Measurements from ENCODE around the gene MAGT1.
"Not testable (repeated sequence)": the region's sequence is repeated elsewhere in the genome, so short reads cannot be mapped to it uniquely, and the experiment has no call there.

MAGT1 gene

DNA sequence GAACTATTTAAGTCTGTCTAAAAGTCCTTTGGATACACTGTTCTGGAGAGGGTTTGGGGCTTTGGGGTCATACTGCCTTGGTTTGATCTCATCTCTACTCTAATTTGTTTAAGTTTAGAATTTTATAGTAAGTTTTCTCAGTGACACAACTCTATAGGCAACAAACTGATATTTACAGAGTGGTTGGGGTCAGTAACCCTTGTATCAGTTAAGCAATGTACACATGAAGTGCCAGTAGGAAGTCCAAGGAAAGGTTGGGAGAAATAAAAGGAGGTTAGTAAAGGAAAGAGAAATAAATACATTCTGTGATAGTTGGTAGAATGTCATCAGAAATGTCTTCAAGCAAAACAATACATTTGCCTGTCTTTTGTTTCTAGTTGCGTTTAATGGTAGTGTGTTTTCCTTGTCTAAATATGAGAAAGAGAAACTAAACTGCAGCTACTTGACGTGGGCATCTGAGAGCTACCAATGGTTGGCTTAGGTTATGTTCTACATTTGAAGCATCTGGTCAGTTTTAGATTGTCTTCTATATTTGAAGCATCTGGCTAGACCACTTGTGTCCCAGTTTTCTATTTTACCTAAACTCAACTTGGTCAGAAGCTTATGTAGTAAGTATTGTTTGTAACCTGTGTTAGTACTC, 22.2 kb upstream of the MAGT1 start:
- H3K4me1 ChIP-seq (ENCODE audit: control insufficient read depth, insufficient read depth, low read length): peaks cover 3% of the 10 kb centered on the region

DNA sequence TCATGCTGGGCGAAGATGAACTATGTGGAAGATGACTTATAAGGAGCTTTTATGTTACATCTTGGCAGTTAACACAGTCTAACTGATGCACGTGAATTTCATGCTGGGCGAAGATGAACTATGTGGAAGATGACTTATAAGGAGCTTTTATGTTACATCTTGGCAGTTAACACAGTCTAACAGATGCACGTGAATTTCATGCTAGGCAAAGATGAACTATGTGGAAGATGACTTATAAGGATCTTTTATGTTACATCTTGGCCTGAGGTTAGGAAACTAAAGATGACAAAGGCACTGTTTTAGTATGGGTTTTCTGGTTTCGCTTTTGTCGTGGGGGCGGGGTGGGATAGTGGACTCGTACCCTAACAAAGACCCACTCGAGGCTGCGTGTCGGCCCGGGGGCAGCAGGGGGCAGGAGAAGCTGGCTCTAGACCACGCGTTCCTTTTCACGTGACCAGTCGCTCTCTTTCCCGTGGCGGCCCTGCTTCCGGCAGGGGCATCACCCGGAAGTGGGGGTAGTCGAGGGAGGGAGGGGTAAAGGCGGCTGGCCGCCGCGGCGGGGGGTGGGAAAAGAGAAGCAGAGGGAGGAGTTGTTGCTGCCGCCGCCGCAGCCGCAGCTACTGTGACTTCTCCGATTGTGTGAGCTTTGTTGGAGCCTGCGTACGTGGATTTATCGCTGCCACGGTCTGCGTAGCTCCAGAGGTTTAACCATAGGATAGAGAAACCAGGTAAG, 15.0 kb upstream of the MAGT1 start, which contains the start of gene ATP7A:
TSS of gene ATP7A (plus strand) at position 586 of the 733 bp plus-strand sequence. CDS start 60,949 bp downstream, outside the sequence.
- peak within 1 kb of the TSS; percentile 83 for H3K9ac ChIP-seq (ENCODE audit: low read length)
- no peaks in the 10 kb centered on the region for H3K36me3 ChIP-seq (ENCODE audit: control insufficient read depth, insufficient read depth, low read length)
- H3K27me3 ChIP-seq (ENCODE audit: control insufficient read depth, insufficient read depth, low read length): no peaks in the 10 kb centered on the region
- H3K4me3 ChIP-seq (ENCODE audit: low read length): peak within 1 kb of the TSS; percentile 56
- no peaks in the 10 kb centered on the region for H3K4me1 ChIP-seq (ENCODE audit: control insufficient read depth, insufficient read depth, low read length)
- H3K9me3 ChIP-seq (ENCODE audit: control insufficient read depth, low read length): no peaks in the 10 kb centered on the region

More for the DNA sequence above, 22.2 kb upstream of the MAGT1 start:
- H3K9ac ChIP-seq (ENCODE audit: low read length): peak overlapping the region; percentile 22
- H3K27me3 ChIP-seq (ENCODE audit: control insufficient read depth, insufficient read depth, low read length): no peaks in the 10 kb centered on the region
- H3K4me3 ChIP-seq (ENCODE audit: low read length): no peak overlapping the region
- H3K36me3 ChIP-seq (ENCODE audit: control insufficient read depth, insufficient read depth, low read length): no peaks in the 10 kb centered on the region
- no peaks in the 10 kb centered on the region for H3K9me3 ChIP-seq (ENCODE audit: control insufficient read depth, low read length)

DNA sequence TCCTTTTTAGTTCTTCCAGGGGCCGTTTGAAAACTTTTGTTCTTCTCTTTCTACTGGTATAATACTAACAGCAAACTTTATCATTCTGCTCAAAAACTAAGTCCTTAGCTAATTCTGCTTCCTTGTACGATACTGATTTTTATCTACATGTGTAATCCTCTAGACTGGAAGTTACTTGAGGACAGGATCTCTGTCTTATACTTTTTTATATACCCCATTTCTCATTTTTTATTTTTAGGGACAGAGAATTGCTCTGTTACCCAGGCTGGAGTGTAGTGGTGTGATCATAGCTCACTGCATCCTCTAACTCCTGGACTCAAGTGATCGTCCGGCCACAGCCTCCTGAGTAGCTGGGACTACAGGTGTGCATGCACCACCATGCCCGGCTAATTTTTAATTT, 6.3 kb upstream of the MAGT1 start:
- Histone ChIP-seq H3K27me3 (ENCODE audit: control insufficient read depth, insufficient read depth, low read length) (no peaks in the 10 kb centered on the region), H3K9ac (ENCODE audit: low read length) (no peak overlapping the region), H3K36me3 (ENCODE audit: control insufficient read depth, insufficient read depth, low read length) (no peaks in the 10 kb centered on the region), H3K4me1 (ENCODE audit: control insufficient read depth, insufficient read depth, low read length) (no peaks in the 10 kb centered on the region), H3K9me3 (ENCODE audit: control insufficient read depth, low read length) (no peaks in the 10 kb centered on the region), H3K4me3 (ENCODE audit: low read length) (no peak overlapping the region)

DNA sequence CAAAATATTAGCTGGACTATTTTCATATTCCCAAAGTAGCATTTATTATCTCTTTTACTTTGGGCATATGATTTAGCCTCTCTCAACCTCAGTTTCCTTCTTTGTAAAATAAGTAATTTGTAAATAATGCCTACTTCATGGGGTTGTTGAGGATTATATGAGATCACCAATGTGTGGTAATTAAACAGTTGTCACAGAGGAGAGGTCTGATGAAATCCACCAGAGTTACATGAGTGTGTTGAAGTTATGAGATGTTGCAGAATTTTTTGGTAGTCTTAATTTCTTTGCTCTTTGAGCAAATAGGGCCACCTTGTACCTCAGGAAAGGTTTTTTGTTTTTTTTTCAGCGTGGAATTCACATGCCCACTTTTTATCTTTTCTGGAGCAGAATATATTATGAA, 5.5 kb upstream of the MAGT1 start:
- peak overlapping the region; percentile 67 for H3K9ac ChIP-seq (ENCODE audit: low read length)
- no peaks in the 10 kb centered on the region for H3K4me1 ChIP-seq (ENCODE audit: control insufficient read depth, insufficient read depth, low read length)
- H3K9me3 ChIP-seq (ENCODE audit: control insufficient read depth, low read length): no peaks in the 10 kb centered on the region
- H3K4me3 ChIP-seq (ENCODE audit: low read length): peak overlapping the region; percentile 14
- no peaks in the 10 kb centered on the region for H3K36me3 ChIP-seq (ENCODE audit: control insufficient read depth, insufficient read depth, low read length)
- no peaks in the 10 kb centered on the region for H3K27me3 ChIP-seq (ENCODE audit: control insufficient read depth, insufficient read depth, low read length)

DNA sequence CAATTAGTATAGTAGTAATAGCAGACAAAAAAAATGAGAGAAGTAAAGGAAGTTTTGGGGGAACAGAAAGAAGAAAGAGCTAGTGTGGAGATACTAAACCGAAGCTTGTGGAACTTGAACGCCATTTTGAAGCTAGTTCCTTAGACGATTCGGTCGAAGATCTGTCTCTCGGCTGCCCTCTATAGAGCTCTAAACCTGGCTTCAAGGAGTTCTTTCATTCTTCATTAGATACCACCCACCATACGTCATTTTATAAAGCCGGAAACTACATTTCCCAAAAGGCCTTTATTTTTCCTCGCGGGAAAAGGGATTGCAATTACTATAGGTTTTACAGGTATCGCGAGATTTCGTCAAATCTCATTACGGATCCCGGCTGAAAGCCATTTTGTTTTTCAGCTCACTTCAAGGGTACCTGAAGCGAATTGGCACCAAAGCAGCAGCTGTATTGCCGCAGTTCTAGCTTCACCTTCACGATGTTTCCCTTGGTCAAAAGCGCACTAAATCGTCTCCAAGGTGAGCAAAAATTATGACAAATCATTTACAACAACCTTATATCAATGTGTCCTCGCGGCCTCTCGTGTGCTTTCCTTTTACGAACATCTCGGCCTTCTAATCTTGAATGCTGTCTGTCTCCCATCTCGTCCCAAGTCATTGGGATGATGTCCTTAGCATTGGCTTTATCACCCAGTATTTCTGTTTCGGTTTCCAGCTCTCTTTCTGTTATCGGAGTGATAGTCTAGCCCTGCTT, 4.0 kb upstream of the MAGT1 start, which contains the start of gene COX7B:
TSS of gene COX7B (plus strand) at position 388 of the 748 bp plus-strand sequence. CDS start at position 474, 86 bp downstream.
- no peaks in the 10 kb centered on the region for H3K27me3 ChIP-seq (ENCODE audit: control insufficient read depth, insufficient read depth, low read length)
- no peaks in the 10 kb centered on the region for H3K9me3 ChIP-seq (ENCODE audit: control insufficient read depth, low read length)
- H3K9ac ChIP-seq (ENCODE audit: low read length): peak within 1 kb of the TSS; percentile 67
- H3K4me1 ChIP-seq (ENCODE audit: control insufficient read depth, insufficient read depth, low read length): no peaks in the 10 kb centered on the region
- H3K4me3 ChIP-seq (ENCODE audit: low read length): peak within 1 kb of the TSS; percentile 73
- no peaks in the 10 kb centered on the region for H3K36me3 ChIP-seq (ENCODE audit: control insufficient read depth, insufficient read depth, low read length)

DNA sequence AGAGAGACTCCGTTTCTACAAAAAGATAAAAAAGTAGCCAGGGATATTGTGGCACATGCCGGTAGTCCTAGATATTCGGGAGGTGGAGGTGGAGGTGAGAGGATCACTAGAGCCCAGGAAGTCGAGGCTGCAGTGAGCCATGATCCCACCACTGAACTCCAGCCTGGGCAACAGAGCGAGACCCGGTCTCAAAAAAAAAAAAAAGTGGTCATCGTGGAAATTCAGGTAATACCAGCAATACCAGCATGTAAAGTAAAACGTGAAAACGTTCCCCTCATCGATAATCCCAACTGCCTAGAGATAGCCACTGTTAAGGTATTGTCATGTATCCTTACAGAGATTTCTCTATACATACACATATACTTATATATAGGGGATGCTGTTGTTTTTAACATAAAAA, 1.5 kb downstream of the MAGT1 start:
- no peaks in the 10 kb centered on the region for H3K36me3 ChIP-seq (ENCODE audit: control insufficient read depth, insufficient read depth, low read length)
- H3K4me1 ChIP-seq (ENCODE audit: control insufficient read depth, insufficient read depth, low read length): no peaks in the 10 kb centered on the region
- peak overlapping the region; percentile 93 for H3K9ac ChIP-seq (ENCODE audit: low read length)
- no peaks in the 10 kb centered on the region for H3K9me3 ChIP-seq (ENCODE audit: control insufficient read depth, low read length)
- H3K27me3 ChIP-seq (ENCODE audit: control insufficient read depth, insufficient read depth, low read length): no peaks in the 10 kb centered on the region
- H3K4me3 ChIP-seq (ENCODE audit: low read length): no peak overlapping the region

DNA sequence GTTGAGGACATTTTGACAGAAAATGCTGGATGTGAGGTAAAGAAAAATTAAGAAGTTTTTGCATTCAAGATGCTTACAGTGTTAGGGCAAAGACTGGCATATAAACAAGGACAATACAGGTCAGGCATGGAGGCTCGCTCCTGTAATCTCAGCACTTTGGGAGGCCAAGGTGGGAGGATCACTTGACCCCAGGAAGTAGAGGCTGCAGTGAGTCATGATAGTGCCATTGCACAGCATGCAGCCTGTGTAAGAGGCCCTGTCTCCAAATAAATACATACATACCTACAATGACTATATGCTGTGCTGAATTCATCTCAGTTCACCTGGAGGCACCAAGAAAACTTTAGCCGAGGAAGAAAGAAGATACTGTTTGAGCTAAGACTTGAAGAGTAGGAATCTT, 2.3 kb downstream of the MAGT1 start:
- no peak overlapping the region for H3K9ac ChIP-seq (ENCODE audit: low read length)
- H3K9me3 ChIP-seq (ENCODE audit: control insufficient read depth, low read length): no peaks in the 10 kb centered on the region
- H3K36me3 ChIP-seq (ENCODE audit: control insufficient read depth, insufficient read depth, low read length): no peaks in the 10 kb centered on the region
- no peaks in the 10 kb centered on the region for H3K27me3 ChIP-seq (ENCODE audit: control insufficient read depth, insufficient read depth, low read length)
- no peaks in the 10 kb centered on the region for H3K4me1 ChIP-seq (ENCODE audit: control insufficient read depth, insufficient read depth, low read length)
- H3K4me3 ChIP-seq (ENCODE audit: low read length): no peak overlapping the region

DNA sequence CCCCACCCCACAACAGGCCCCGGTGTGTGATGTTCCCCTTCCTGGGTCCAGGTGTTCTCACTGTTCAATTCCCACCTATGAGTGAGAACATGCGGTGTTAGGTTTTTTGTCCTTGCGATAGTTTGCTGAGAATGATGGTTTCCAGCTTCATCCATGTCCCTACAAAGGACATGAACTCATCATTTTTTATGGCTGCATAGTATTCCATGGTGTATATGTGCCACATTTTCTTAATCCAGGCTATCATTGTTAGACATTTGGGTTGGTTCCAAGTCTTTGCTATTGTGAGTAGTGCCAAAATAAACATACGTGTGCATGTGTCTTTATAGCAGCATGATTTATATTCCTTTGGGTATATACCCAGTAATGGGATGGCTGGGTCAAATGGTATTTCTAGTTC, 13.8 kb downstream of the MAGT1 start:
- not testable (repeated sequence) for H3K9ac ChIP-seq (ENCODE audit: low read length); H3K4me3 ChIP-seq (ENCODE audit: low read length); H3K9me3 ChIP-seq (ENCODE audit: control insufficient read depth, low read length); H3K36me3 ChIP-seq (ENCODE audit: control insufficient read depth, insufficient read depth, low read length); H3K27me3 ChIP-seq (ENCODE audit: control insufficient read depth, insufficient read depth, low read length); H3K4me1 ChIP-seq (ENCODE audit: control insufficient read depth, insufficient read depth, low read length)

DNA sequence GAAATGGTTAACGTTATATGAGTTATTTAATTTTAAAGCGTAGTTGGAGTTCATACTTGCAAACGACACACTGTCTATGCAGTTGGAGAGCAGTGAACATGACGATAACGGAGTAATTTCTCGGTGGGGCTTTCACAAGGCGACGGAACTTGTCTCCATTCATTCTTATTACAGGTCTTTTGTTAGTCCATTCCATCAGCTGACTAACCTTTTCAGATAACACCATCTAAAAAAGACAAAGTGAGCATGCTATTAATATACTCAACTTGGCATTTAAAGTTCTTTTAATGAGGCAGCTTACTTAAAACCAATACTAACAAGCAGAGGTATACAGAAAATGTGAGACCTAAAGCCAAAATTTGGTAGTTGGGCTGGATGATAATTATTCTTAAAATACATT, 19.9 kb downstream of the MAGT1 start:
- Histone ChIP-seq H3K36me3 (ENCODE audit: control insufficient read depth, insufficient read depth, low read length) (no peaks in the 10 kb centered on the region), H3K9ac (ENCODE audit: low read length) (no peak overlapping the region), H3K4me1 (ENCODE audit: control insufficient read depth, insufficient read depth, low read length) (no peaks in the 10 kb centered on the region), H3K27me3 (ENCODE audit: control insufficient read depth, insufficient read depth, low read length) (no peaks in the 10 kb centered on the region), H3K9me3 (ENCODE audit: control insufficient read depth, low read length) (no peaks in the 10 kb centered on the region), H3K4me3 (ENCODE audit: low read length) (no peak overlapping the region)

DNA sequence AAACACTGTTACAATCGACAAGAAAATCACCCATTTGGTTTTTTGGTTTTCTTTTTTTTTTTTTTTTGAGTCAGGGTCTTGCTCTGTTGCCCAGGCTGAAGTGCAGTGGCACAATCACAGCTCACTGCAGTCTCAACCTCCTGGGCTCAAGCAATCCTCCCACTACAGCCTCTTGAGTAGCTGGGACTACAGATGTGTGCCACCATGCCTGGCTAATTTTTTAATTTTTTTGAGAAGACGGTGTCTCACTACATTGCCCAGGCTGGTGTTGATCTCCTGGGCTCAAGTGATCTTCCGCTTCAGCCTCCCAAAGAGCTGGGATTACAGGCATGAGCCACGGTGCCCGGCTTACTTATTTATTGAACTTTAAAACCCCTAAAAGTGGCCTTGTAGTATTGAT, 63.7 kb downstream of the MAGT1 start:
- H3K4me1 ChIP-seq (ENCODE audit: control insufficient read depth, insufficient read depth, low read length); H3K9me3 ChIP-seq (ENCODE audit: control insufficient read depth, low read length); H3K9ac ChIP-seq (ENCODE audit: low read length); H3K27me3 ChIP-seq (ENCODE audit: control insufficient read depth, insufficient read depth, low read length); H3K4me3 ChIP-seq (ENCODE audit: low read length); H3K36me3 ChIP-seq (ENCODE audit: control insufficient read depth, insufficient read depth, low read length): not testable (repeated sequence)

DNA sequence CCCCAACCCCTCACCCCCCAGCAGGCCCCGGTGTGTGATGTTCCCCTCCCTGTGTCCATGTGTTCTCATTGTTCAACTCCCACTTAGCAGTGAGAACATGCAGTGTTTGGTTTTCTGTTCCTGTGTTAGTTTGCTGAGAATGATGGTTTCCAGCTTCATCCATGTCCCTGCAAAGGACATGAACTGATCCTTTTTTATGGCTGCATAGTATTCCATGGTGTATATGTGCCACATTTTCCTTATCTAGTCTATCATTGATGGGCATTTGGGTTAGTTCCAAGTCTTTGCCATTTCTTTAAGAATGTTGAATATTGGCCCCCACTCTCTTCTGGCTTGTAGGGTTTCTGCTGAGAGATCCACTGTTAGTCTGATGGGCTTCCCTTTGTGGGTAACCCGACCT, 73.2 kb downstream of the MAGT1 start:
- not testable (repeated sequence) for H3K9ac ChIP-seq (ENCODE audit: low read length); H3K4me1 ChIP-seq (ENCODE audit: control insufficient read depth, insufficient read depth, low read length); H3K27me3 ChIP-seq (ENCODE audit: control insufficient read depth, insufficient read depth, low read length); H3K9me3 ChIP-seq (ENCODE audit: control insufficient read depth, low read length); H3K4me3 ChIP-seq (ENCODE audit: low read length); H3K36me3 ChIP-seq (ENCODE audit: control insufficient read depth, insufficient read depth, low read length)

DNA sequence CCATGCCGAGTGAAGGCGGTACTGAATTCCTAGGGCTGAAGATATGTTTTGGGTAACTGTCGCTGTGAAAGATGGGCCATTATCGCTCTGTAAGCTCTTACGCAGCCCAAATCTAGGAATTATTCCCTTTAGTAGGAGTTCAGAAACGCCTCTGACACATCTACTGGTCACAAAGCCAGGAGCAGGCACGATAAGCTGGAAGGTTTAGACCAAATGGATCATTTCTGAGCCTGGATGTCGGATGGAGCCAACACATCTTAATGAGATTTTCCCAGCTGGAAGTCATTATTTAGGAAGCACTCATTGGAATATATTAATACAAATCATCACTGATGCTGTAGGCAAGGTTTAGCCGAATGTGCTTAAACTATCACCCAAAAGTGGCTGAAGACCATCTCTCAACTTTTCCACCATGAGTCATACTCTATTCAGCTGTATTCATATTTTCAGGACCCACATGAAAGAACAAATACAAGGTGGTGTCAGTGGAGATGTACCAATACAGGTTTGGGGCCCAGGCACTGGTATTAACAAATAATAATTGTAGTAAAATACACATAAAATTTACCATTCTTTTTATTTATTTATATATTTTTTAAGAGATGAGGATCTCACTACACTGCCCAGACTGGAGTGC, 75.0 kb downstream of the MAGT1 start:
- H3K36me3 ChIP-seq (ENCODE audit: control insufficient read depth, insufficient read depth, low read length): no peaks in the 10 kb centered on the region
- no peak overlapping the region for H3K9ac ChIP-seq (ENCODE audit: low read length)
- H3K4me3 ChIP-seq (ENCODE audit: low read length): no peak overlapping the region
- no peaks in the 10 kb centered on the region for H3K4me1 ChIP-seq (ENCODE audit: control insufficient read depth, insufficient read depth, low read length)
- no peaks in the 10 kb centered on the region for H3K9me3 ChIP-seq (ENCODE audit: control insufficient read depth, low read length)
- no peaks in the 10 kb centered on the region for H3K27me3 ChIP-seq (ENCODE audit: control insufficient read depth, insufficient read depth, low read length)

Data from mucosa of stomach (tissue), 1 donor.